Jurkat, Clone E6-1 (cell line): Measurements from ENCODE around the gene BPTF.
"Not testable (repeated sequence)": the region's sequence is repeated elsewhere in the genome, so short reads cannot be mapped to it uniquely, and the experiment has no call there.

Experiments used
- DNase-seq: peaks from one replicate; pipeline ENCODE4 v3.0.0-alpha.2; 2011; ENCODE audit warnings: low read depth, low spot score
- H3K4me3 ChIP-seq: 2 replicates; pipeline ENCODE4 v1.5.1; 2011; ENCODE audit warnings: mild to moderate bottlenecking, low read length, control low read depth, moderate library complexity

Gene BPTF

DNA sequence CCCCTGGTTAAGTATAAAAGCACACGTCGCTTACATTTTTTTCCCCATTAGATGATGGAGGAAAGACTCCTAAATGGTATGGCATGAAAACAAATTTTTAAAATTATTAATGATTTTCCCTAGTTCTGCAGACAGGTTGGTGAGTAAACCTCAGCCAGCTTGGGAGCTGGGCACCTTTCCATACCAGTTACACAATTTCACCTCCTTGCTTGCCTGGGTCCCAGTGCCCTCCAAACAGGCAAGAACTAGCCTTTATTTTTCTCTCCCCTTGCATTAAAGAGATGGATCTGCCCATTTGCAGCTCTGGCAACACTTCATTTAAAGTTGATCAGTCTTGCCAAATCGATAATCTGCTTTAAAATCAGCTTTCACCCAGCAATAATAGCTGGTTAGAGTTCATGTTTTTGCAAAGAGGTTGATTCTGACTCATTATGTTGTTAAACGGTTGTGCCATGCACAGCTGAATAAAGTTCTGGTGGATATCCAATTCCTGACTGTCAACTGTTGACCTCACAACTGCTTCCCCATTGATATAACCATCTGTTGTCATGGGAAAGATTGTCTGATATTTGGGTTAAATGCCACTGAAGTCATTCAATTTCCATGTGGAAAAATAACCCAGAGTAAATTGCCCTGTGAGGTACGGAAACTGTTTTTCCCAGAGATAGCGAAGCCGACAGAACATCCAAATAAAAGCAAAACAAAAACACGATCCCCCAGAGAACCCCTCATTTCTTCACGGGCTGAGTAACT is 169.7 kb downstream of the BPTF start:
- H3K4me3 ChIP-seq: no peak overlapping the region
- DNase-seq: no peak

DNA sequence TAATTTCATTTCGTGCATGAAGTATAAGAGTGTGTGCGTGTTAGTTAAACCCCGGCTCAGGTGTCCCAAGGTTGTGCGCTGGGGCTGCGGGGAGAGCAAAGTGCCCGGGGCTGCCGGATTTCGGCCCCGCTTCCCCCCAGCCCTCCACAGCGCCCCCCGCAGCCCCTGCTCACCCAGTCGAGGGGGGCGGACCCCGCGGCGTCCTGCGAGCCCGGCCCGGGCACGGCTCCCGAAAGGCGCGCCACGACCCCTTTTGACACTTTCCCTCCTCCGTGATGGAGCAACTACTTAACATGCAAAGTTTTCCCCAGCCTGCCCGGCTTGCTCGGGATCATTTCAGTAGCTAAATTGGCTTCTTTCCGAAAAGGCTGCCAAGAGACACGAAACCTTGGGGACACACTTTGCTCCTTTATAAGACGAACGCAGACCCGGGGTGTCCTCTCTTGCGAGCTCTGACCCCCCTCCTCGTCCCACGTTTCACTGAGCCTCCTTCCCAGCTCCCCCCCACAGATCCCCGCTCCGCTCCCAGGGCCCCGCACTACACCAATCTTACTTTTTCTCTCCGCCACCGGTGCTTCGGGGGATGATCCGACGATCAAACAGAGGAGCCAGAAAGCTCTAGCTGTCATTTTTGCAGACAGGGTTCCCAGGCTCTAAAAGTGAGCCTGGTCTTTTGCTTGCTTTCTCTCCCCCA is 170.4 kb downstream of the BPTF start:
- no peak for DNase-seq
- H3K4me3 ChIP-seq: no peak overlapping the region

DNA sequence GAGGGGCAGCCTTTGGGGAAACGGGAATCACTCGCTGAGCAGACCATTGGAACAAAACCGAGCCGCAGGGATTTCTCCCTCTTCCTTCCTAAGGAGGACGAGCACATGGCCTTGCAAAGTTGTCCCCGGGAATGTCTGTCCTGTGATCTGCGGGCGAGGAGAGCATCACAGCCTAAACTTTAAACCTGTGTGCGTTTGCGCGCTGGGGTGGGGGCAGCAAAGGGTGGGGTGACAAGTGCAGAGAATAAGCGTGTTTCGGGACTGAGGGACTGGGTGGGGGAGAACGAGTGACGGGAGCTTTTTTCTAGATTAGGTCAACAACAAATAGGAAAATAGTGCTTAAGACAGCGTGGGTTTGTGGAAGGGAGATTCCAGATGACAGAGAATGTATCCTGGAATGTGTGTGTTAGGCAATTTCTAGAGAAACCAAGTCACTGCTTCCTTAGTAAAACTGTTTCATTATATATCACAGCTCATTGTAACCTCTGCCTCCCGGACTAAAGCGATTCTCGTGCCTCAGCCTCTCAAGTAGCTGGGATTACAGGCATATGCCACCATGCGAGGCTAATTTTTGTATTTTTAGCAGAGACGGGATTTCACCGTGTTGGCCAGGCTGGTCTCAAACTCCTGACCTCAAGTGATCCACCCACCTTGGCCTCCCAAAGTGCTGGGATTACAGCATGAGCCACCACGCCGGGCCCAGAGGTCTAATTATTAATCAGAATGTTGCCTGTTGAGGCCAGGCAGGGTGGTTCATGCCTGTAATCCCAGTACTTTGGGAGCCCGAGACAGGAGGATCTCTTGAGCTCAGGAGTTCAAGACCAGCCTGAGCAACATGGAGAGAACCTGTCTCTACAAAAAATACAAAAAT is 171.2 kb downstream of the BPTF start, which contains the start of gene C17orf58:
Gene C17orf58, minus strand, starts transcription at position 169 of the 871 bp plus-strand sequence. CDS start 271 bp downstream, outside the sequence.
- not testable (repeated sequence) for H3K4me3 ChIP-seq, DNase-seq

DNA sequence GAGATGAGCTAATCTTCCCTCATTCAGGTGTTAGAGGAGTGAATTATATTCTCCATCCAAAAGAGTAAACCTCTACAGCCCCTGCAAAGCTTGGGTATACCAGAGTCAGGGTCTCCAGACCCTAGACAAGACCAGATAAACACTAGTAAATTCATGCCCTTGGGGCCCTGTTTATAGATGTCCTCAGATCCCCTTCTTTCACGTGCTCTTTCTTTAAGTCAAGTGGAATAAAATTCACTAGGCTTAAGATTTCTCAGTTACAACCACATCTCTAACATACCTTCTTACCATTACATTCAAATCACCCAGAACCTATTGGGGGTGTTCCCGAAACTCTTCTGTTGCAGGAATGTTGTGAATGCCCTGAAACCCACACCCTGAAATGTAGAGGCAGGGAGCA is 173.2 kb downstream of the BPTF start:
- no peak overlapping the region for H3K4me3 ChIP-seq
- DNase-seq: no peak

DNA sequence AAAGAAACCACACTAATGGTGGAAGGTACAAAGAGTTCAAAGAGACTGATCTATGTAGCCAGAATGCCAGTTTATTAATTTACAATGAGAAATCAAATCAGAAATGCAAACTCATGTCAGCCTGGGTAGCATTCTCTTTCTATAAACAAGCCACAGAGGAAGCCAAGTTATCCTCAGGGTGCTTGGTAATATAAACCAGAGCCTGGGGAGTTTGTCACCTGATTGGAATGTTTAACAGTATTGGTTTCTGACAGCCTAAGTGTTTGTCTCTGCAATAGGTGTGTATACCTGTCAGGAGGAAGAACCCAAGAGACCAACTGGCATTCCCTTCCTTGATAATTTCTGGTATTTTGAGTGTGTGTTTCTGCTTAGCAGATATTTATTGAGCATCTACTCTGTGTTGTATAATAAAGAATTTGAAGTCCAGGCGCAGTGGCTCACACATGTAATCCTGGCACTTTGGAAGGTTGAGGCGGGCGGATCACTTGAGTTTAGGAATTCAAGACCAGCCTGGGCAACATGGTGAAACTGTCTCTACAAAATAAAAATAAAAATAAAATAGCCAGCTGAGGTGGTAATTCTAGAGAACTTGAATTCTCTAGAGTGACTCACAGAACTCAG is 174.1 kb downstream of the BPTF start:
- no peak for DNase-seq

DNA sequence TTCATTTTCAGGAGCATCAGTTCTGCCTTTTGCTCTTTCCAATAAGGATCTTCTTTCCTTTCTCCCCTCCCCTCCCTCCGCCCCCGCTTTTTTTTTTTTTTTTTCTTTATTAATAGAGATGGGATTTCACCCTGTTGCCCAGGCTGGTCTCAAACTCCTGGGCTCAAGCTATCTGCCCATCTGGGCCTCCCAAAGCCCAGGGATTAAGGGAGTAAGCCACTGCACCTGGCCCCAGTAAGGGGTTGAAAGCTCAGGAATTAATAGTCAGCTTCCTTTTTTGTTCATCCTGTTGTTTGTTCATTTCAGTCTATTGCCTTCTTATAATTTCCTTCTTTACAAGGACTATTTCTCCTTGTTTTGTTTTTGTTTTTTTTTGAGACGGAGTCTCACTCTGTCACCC is 178.9 kb downstream of the BPTF start:
- DNase-seq: no peak
- H3K4me3 ChIP-seq: no peak overlapping the region

More for the DNA sequence above, 174.1 kb downstream of the BPTF start:
- no peak overlapping the region for H3K4me3 ChIP-seq

DNA sequence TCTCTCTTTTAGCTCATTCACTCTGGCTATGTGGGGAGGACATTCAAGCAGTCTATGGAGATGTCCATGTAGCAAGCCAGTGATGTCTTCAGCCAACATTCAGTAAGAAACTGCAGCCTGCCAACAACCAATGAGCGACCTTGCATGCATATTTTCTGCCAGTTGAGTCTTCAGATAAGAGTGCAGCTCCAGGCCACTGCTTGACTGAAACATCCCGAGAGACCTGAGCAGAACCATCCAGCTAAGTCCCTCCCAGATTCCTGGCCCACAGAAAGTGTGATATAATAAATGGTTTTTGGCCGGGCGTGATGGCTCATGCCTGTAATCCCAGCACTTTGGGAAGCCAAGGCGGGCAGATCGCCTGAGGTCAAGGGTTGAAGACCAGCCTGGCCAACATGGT is 181.5 kb downstream of the BPTF start:
- H3K4me3 ChIP-seq: no peak overlapping the region
- DNase-seq: no peak

DNA sequence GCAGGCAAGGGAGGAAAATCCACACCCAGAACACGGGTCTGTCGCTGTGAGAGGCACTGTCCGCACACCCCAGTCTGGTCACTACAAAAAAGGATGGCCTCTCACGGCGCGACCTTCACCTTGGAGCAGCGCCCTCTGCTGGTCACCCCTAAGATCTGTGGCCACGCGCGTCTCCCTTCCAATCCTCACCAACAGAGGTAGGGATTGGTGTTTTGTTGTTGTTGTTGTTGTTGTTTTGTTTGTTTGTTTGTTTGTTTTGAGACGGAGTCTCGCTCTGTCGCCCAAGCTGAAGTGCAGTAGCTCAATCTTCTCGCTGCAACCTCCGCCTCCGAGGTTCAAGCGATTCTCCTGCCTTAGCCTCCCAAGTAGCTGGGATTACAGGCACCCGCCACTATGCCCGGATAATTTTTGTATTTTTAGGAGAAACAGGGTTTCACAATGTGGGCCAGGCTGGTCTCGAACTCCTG is 185.9 kb downstream of the BPTF start:
- peak overlapping the region; percentile 48 for H3K4me3 ChIP-seq
- DNase-seq: no peak

DNA sequence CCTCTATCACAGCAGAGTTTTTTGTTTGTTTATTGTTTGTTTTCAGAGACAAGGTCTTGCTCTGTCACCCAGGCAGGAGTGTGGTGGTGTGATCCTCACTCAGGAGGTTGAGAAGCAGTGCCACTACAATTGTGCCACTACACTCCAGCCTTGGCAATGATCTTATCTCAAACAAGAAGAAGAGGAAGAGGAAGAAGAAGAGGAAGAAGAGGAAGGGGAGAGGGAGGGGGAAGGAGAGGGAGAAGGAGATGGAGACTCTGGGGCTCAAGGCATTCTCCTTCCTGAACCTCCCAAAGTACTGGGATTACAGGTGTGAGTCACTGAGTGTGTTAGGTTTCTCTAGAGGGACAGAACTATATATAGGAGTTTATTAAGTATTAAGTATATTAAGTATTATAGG is 188.1 kb downstream of the BPTF start:
- H3K4me3 ChIP-seq: no peak overlapping the region
- no peak for DNase-seq

DNA sequence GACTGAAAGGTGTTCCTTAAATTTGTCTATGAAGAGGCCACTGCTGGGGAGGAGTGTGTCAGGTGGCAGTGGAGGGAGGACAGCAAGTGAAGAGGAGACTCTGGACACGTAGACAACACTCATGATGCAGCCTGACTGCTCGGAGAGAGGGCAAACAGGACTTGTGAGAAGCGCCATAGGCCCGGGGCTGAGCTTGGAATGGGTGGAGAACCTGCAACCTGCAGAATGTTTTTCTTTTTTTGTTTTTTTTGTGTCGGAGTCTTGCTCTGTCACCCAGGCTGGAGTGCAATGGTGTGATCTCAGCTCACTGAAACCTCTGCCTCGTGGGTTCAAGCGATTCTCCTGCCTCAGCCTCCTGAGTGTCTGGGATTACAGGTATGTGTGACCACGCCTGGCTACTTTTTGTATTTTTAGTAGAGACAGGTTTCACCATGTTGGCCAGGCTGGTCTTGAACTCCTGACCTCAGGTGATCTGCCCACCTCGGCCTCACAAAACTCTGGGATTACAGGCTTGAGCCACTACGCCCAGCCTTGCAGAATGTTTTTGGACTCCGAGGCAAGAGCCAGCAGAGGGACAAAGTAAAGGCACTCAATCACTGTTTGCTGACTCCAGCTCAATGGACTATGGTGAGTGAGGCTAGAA is 189.9 kb downstream of the BPTF start:
- H3K4me3 ChIP-seq: no peak overlapping the region
- no peak for DNase-seq

DNA sequence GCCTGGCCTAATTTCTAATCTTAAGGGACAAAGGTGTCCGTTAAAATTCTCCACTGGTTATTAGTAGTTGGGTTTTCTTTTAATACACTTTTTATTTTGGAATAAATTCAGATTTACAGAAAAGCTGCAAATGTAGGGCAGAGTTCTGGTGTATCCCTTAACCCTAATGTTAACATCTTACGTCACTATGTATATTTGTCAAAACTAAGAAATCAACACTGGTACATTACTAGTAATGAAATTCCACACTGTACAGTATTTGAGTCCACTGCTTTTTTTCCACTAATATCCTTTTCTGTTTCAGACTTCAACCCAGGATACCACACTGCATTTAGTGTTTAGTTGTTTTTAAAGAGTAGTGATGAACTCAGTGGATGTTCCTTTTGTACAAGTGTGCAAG is 191.5 kb downstream of the BPTF start:
- no peak overlapping the region for H3K4me3 ChIP-seq

DNA sequence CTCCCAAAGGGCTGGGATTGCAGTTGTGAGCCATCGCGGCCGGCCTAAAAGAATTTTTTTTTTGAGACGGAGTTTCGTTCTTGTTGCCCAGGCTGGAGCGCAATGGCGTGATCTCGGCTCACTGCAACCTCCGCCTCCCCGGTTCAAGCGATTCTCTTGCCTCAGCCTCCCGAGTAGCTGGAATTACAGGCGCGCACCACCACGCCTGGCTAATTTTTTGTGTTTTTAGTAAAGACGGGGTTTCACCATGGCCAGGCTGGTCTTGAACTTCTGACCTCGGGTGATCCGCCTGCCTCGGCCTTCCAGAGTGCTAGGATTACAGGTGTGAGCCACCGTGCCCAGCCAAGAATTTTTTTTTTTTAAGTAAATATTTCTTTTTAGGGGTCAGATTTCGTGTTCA is 193.2 kb downstream of the BPTF start:
- DNase-seq, H3K4me3 ChIP-seq: not testable (repeated sequence)

More for the DNA sequence above, 191.5 kb downstream of the BPTF start:
- no peak for DNase-seq

DNA sequence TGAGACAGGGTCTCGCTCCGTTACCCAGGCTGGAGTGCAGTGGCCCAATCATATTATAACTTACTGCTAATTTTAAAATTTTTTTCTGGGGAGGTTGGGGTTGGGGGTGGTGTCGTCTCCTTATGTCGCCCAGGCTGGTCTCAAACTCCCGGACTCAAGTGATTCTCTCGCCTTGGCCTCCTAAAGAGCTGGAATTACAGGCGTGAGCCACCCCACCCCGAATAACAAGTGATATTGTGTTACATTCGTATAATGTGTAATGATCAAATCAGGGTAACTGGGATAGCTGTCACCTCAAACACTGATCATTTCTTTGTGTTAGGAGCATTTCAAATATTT is 194.0 kb downstream of the BPTF start:
- DNase-seq: no peak
- H3K4me3 ChIP-seq: peak overlapping the region; percentile 80

DNA sequence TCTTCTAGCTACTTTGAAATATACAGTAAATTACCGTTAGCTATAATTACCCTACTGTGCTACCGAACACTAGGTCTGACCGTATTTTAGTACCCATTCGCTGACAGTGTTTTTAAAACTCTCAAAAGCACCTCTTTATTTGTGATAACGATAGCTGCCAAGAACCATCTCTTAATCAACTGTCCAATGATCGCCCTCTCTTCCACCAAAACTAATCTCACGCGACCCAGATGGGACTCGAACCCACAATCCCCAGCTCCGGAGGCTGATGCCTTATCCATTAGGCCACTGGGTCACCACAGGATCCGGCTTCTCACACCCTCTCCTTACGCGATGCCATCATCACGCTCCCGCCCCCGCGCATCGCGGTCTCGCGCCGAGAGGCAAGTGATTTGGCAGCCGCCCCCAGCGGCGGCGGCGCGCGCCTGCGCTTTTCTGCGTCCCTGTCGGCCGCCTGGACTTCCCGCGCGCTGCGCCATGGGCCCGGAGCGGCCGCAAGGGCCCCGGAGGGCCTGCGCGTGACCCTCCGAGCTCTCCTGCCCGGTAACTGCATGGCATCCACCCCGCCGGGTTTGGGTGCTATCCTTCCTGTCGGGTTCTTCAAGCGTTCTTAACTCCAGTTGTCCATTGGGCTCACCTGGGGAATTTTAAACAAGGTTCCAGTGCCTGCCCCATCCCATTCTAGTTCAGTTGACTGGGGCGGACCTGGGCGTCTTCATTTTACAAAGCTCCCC is 194.5 kb downstream of the BPTF start:
- H3K4me3 ChIP-seq: peak overlapping the region; percentile 80
- DNase-seq: peak; percentile 94

DNA sequence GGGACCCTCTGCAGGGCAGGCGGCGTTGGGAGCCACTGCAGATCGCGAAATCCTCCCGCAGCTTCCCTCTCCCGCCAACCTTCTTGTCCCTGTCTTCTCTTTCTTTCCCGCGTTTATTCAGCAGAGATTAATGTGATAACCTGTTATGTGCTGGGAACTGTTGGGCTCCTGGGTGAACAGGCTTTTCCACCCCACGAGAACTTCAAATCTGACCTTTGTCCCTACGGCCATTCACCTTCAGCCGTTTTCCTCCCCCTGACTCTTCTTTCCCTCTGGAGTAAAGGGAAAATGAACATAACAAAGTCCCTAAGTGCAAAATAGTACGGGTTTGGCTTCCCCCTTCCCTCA is 195.1 kb downstream of the BPTF start:
- H3K4me3 ChIP-seq: peak overlapping the region; percentile 80
- no peak for DNase-seq

DNA sequence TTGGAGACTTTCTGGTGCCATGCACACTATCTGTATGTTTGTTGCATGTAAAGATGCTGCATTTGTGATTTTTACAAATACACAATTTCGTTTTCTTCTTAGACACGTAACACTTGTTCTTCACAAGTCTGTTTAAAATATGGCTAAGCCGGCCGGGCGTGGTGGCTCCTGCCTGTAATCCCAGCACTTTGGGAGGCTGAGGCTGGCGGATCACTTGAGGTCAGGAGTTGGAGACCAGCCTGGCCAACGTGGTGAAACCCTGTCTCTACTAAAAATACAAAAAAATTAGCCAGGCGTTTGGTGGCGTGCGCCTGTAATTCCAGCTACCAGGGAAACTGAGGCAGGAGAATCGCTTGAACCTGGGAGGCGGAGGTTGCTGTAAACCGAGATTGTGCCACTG is 195.5 kb downstream of the BPTF start:
- H3K4me3 ChIP-seq: peak overlapping the region; percentile 80

DNA sequence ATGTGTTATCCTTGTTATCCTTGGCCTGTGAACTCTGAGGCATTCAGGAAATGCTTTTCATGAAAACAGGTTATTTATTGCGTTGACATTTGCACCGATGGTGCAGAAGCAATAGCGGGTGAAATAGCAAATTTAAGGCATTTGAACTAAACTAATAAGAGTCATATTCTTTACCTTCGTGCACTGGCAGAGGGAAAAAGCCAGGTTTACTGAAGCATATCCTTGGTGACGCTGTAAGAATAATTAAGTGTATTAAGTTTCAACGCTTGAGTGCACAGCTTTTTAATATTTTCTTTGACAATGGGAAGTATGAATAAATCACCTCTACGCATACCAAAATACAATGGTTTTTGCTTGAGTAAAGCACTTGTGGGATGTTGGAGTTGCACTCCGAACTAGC is 196.7 kb downstream of the BPTF start:
- DNase-seq: no peak
- no peak overlapping the region for H3K4me3 ChIP-seq

More for the DNA sequence above, 195.5 kb downstream of the BPTF start:
- not testable (repeated sequence) for DNase-seq

DNA sequence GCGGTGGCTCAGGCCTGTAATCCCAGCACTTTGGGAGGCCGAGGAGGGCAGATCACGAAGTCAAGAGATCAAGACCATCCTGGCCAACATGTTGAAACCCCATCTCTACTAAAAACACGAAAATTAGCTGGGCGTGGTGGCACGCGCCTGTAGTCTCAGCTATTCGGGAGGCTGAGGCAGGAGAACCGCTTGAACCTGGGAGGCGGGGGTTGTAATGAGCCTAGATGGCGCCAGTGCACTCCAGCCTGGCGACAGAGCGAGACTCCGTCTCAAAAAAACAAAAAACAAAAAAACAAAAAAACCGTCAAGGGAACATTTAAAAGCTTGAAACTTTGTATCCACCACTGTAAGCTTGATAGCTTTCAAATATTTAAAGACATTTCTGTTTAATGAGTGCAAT is 197.2 kb downstream of the BPTF start:
- DNase-seq: not testable (repeated sequence)

More for the DNA sequence above, 197.2 kb downstream of the BPTF start:
- H3K4me3 ChIP-seq: not testable (repeated sequence)
